Activated CD4-positive, alpha-beta T cell treated with anti-CD3 and anti-CD28 coated beads, Interleukin-2, amount 50 U/mL, for 1 hour (primary cell): ENCODE data around the gene GTF3C2.

ENCODE experiments used
- DNase-seq: peaks from one replicate; pipeline ENCODE4 v3.0.0-alpha.2; 2020

Gene GTF3C2

DNA sequence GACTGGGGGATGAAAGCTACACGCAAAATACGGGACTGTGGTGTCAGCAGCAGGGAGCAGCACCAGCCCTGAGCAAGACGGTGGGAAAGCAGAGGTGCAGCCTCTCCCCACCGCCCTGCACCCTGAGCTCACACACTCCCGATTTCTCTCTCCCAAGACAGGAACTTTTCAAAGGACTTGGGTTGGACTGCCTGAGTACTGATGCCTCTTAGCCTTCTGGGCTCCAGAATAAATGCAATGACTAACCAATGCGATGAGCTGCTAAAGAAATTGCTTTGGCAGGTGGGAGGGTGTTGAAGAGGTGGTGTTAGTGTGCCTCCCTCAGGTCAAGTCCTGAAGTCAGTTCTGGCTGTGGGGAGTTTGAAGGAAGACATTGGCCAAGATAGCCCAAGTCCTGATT, 64.7 kb downstream of the GTF3C2 start:
- DNase-seq = no peak

DNA sequence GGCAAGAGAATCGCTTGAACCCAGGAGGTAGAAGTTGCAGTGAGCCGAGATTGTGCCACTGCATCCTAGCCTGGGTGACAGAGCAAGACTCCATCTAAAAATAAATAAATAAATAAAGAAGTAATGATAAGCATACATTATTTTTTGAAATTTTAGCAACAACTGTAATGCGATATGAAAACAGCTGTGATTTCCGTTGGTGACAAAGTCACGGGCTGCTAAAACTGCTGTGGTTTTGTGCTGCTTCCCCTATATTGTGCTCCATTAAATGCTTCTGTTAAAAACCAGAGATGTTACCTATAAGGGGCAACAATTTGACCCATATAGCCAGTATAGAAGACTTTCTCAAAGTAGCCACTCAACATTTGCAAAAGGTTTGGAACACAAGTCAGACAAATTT, 66.0 kb downstream of the GTF3C2 start:
- DNase-seq = no peak

DNA sequence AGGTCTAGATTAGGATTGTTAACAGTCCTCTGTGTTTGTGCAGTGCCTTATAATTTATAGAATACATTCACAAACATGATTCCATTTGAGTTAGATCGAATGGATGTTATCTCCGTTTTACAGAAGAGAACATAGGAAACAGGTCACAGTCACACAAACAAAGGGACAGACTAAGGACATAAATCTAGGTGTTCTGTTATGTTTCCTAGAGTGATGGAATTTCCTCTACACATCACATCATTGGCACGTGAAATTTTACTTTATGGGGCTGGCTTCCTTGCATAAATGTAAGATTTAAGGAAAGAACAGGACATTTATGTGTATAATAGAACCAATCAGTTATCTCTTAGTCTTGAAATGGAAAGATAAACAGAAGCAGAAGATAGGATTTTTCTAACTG, 68.0 kb downstream of the GTF3C2 start:
- DNase-seq = no peak

DNA sequence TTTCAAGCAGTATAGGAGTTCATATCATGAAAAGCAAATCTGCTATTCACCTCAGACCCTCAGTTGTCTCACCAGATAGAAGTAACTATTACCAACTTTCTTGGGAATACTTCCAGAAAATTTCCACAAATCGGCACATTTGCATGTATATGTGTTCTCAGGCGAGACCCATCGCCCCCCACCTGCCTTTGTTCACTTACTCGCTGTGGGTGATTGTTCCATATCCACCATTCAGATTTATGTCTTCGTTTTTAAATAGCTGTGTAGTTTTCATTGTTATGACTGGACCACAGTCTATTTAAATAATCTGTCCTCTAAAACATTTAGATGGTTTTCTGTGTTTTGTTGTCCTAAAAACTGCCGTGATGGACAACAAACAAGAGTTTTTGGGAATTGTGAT, 71.1 kb downstream of the GTF3C2 start:
- no peak for DNase-seq

DNA sequence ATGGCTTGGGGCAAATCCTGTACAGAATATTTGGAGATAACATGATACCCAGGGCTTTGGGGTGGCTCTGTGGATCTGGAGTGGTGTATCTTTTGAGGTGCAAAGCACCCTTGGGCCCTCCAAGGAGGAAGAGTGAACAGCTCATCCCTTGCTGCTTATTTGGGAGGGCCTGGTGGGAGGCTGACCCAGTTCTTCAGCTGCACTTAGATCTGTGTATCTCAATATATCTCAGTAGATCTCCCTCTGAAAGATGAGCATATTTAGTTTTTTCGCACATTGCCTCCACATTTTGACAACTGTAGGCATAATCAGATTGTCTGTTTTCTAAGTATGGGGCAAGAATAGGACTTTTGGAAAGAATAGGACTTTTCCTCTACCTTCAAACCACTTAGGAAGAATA, 71.6 kb downstream of the GTF3C2 start:
- no peak for DNase-seq

DNA sequence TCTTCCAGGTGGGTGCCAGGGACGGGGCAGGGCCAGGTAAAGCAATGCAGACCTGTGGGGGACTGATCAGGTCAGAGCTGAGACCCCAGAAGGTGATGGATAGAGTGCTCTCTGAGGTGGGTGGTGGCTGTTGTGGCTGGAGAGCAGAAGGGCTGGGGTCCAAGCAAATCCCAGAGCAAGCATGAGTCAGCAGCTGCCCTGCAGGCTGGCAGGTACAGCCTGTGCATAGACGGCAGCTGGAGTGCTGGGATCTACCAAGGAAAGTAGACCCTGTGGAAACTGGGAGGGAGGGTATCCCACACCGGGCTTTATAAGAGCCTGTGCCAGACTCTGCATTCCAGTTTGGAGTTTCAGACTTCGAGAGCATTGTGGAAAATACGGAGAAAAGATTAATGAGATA, 73.7 kb downstream of the GTF3C2 start:
- DNase-seq = no peak

DNA sequence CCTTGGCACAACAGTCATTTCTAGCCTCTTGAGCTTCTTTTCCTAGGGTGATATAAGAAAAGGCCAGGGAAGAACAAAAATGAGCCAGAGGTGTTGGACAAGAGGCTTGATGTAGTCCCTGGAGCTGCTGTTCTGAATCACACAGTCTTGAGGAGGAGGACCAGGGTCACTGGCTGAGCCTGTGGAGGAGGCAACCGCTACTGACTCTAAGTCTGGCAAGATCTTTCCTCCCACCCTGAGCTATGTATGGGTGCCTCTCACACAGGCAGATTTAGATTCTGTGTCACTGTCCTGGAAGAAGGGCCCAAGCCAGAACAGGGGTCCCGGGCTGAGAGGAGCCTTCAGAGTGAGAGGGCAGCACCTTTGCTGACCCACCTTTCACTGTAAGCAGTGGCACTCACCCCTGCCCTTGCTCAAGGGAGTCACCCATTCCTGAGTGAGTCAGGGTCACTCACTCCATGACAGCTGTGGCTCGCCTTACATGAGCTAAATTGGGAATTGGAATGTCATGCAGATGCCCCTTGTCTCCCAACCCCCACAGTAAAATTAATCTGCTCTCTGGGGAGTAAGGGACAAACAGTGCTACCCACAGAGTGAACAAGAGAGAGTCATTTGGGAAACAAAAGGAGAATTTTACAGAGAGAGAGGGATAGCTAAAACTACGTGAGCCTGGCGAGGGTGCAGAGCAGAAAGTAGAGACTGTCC, 74.6 kb downstream of the GTF3C2 start, which contains the start of gene TRIM54:
Gene TRIM54 (plus strand): TSS at position 575 of the 705 bp plus-strand sequence. CDS start 303 bp downstream, outside the sequence.
- DNase-seq = no peak

DNA sequence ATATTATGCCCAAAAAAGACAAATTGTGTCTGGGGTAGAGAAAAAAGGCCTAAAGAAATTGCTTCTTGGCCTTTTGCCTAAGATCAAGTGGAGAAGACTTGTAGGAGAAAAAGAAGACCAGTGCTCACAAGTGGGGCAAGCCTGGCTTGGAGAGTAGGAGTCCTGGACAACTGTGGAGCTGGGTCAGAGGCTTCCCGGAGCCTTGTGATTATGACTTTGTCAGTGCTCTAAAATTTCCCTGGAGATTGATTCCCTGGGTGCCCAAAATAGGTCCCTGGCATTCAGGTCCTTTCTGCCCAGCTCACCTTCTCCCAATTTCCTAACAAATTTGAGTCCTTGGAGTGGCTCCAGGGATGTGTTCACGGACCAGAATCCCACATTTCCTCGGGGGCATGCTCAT, 75.1 kb downstream of the GTF3C2 start:
- no peak for DNase-seq

DNA sequence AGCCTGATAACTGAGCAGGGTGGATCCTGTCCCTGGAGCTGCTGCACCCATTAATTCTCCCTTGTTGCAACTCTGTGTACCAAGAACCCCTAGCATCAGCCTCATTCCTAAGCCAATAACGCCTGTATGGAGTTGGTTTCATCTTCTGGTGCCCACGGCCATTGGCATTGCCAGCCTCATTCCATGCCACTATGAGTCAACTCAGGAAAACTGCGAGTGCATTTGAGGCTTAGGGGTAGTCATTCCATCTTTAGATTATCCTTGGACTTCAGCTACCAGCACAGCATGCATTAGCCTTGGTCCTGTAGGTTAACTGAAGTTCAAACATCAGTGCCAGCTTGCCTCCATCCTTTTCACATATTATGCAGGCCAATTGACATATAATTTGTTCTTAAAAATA, 75.7 kb downstream of the GTF3C2 start:
- DNase-seq = no peak

DNA sequence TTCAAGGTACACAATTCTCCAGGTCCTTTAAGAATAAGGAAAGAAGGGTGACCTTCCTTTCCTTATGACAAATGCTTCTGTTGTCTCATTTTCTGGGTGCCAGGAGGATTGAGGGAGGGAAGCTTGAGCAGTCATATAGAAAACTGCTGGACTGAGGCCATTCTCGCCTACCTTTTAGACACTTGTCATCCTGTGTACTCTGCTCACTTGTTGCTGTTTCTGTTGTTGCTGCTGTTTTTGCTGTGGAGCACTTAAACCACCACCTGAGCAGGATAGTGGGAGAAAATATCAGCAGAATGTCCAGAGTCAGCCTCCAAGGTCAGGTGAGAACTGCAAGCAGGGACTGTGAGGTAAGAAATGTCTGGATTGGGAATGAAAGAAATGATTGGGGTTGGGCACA, 78.6 kb downstream of the GTF3C2 start:
- no peak for DNase-seq
